Ecto neural progenitor cell (in vitro differentiated cells): Measurements from ENCODE around the gene RAPGEF3.

ENCODE experiments used
- DNase-seq: peaks from one replicate; pipeline ENCODE4 v3.0.0-alpha.2; 2018; ENCODE audit warnings: low spot score

RAPGEF3 gene

DNA sequence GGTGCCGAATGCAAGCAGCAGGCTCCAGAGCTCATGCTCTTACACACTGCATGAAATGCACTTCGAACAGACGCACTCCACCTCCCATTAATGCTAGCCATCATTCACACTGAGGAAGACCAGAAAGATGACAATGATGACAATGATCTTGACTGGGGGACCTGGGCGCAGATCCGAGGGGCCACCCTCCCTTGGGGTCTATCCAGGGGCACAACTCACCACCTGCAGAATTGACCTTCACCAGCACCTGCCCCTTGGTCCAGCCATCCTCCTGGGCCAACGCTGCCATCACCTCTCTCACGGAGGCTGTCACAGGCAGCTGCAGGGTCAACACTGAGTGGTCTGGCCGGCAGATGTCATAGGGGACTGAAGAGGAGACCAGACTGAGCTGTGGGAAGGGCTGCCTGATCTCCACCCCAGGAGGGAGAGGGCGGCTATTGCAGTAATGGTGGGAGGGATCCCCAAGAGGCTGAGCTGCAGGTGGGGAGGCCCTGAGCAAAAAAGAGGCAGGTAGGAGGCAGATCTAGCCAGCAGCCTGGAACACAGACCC, 15.3 kb downstream of the RAPGEF3 start:
- DNase-seq = no peak

DNA sequence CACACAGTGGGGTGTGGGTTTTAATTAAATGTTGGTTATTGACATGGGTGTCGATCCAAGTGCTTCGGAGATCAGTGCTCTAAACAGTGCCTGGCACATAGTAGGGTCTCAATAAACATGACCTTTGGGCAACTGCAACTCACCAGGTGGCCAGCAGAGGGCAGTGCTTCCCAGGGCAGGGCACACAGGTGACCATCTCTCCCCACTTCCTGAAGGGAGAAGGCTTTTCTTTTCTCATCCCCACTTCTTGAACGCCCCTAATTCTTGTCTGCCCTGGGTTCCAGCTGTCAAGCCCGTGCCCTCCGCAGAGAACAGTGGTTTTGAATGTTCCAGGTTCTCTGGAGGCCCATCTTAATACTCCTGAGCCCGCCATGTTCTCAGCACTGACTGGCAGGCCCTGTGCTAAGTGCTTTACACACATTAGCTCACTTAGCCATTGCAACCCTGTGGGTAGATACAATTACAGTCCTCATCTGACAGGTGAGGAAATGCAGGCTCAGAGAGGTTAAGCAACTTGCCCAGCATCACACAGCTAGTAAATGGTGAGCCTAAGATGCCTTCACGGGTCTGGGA, 16.3 kb downstream of the RAPGEF3 start:
- no peak for DNase-seq

DNA sequence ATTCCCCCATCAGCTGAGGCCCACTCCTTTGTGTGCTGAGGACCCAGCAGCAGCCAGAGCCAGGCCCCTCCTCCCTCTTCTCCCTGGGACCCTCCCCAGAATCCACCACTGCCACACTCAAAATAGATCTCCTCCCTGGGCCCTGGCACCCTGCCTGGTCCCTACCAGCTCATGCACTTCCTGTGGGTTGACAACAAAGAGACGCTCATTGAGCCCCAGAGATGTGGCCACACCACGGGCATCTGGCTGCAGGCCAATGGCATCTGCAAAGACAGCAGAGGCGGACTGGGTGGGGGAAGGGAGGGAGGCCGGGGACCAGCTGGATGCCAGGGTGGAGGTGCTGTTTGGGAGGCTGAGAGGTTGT, 17.4 kb downstream of the RAPGEF3 start:
- no peak for DNase-seq

DNA sequence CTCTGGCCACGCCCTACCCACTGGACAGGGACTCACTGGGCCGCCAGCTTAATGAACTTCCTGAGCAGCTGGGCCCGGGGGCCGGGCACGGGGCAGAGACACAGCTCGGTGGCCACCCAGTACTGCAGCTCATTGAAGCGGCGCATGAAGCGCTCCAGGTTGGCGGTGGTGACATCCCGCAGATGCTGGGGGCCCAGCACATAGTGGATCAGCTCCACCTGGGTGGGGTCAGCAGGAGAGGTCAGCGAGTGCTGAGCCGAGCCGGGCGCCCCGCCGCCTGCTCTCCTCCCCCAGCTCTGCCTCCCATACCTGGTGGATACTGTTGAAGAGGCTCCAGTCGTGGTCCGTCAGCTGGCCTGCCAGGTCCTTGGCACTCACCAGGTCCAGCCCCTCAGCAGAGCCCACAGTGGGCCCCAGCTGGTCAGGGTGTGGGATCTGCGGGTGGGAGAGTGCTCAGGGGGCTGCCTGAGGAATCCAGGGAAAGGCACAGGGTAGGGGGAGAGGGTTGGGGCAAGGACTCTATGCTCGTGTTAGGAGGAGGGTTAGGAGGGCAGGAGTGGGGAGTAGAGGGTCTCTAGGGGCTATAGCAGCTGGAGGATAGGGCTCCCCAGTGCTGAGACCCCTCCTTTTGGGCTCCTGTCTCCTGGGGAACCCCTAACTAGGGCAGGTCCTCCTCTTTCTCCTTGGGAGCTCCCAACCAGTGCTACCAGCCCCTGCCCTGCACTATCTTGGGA, 17.9 kb downstream of the RAPGEF3 start:
- DNase-seq = no peak

DNA sequence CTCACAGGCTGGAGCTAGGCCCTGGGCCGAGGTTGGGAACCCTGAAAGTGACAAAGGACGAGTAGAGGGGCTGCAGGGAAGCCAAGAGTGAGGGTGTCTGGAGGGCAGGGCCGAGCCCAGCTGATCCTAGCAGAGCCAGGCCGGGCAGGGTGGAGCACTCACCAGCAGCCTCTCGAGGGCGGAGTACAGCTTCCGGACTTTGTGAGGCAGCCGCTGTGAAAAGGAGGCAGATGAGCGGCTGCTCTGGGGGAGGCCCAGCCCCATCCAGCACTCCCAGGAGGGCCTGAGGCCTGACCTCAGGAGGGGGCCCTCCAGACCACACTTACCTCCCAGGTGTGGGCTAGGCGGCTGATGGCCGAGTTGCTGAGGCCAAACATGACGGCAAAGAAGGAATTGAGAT, 18.7 kb downstream of the RAPGEF3 start:
- DNase-seq = no peak

DNA sequence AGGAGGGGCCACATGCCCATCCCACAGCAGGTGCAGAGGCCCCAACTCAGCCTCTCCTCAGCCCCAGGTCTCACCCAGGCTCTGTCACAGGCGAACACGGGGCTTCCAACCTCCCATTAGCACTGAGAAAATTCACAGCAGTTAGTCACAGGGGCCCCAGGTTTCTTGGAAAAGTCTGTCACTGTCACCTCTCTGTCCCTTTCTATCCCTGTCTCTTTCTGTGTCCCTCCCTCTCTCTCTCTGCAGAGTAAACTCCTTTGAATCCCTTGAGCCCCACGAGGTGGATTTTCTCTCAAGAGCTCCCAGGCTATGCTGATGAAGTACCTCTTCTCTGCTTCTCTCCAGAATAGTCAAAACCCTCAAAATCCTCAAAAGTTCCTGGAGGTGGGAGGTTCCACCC, 19.4 kb downstream of the RAPGEF3 start:
- no peak for DNase-seq

DNA sequence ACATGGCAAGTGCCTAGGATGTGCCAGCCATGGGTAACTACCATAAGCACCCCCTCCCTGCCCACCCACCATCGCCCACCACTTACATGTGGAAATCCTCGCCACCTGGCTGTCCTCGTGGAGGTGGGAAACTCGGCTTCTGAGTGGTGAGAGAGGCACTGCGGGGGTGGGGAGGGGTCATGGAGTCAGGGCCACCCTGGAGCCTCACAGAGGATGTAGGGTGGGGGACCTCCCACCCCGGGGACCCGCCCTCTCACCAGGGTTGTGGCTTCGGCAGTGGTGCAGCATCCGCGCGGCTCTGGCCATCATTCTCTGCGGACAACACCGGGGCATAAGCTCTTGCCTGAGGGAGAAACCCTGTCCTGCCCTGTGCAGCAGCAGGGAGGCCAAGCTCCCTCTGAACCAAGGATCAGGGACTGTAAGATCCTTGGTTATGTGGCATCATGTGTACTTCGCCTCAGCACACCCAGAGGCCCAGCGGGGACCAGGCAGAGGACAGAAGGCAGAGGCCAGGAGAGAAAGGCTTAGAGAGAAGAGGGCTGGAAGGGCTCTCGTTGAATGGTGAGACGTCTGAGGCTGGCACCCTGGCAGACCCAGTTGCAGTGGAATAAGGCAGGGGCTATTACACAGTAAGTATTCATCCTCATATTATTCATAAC, 20.6 kb downstream of the RAPGEF3 start:
- DNase-seq = no peak

DNA sequence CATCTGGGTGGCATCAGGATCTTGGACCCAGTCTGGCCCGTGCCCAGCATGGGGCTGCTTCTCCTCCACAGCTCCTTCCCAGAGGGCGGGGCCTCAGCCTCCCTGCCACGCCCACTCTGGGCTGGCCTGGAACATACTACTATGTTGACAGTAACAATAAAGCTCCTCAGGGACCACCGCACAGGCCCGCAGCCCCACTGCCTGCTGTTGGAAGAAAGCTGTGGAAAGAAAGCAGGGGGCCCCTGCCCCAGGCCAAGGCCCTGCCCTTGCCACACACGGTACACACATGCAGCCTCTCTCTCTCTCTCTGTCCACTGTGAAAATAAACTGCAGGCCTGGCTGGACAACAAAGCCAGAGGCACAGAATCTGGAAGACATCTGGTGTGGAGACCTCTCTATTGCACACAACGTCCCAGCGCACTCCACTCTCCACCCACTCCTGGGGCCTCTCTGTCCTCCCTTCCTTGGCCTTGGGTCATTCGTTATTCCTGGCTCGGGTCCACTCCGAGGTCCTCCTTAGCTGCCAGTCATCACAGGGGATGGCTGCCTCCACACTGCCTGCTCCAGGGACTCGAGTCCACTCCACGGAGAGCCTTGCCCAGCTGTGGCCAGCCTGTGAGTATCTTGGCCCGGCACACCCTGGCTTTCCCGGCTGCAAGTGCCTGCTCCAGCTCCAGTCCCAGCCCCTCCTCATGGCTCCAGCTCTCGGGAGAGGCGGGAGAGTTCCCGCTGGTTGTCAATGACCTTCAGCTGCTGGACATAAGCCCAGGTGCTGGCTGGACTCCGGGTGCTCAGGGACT, 21.6 kb downstream of the RAPGEF3 start:
- DNase-seq = no peak

DNA sequence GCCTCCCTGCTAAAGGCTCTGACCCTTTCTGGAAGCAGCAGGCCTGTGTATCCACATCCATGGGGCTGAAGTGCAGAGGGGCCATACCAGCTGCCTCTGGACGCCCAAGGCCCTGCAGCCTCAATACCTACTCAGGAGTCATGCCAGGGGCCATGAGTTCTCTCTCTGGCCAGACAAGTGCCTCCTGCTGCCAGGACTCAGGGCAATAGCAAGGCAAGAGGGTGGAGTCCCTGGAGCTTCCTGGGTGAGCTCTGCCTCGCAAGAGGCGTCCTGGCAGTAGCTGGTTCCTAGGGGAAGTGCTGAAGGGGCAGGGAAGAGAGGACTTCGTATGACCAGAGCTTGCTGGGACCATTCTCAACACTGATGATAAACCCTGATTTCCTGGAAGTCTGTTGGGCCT, 22.5 kb downstream of the RAPGEF3 start:
- no peak for DNase-seq

DNA sequence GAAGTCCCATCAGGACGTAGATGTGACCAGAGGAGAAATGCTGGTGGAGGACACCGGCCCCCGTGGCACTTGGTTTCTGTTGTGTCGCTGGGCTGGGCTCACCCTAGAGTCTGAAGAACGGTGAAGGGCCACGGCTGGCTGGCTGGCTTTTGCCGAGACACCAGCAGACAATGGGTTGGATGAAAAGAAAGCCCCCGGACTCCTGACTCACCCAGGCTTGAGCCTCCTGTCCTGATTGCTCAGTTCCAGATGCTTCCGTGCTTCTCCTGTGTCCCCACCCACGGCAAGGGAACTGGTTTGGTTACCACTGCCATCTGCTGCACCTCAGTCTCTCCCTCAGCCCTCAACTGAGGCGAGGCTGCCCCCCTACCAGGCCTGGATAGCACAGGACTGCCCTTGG, 23.0 kb downstream of the RAPGEF3 start:
- no peak for DNase-seq

DNA sequence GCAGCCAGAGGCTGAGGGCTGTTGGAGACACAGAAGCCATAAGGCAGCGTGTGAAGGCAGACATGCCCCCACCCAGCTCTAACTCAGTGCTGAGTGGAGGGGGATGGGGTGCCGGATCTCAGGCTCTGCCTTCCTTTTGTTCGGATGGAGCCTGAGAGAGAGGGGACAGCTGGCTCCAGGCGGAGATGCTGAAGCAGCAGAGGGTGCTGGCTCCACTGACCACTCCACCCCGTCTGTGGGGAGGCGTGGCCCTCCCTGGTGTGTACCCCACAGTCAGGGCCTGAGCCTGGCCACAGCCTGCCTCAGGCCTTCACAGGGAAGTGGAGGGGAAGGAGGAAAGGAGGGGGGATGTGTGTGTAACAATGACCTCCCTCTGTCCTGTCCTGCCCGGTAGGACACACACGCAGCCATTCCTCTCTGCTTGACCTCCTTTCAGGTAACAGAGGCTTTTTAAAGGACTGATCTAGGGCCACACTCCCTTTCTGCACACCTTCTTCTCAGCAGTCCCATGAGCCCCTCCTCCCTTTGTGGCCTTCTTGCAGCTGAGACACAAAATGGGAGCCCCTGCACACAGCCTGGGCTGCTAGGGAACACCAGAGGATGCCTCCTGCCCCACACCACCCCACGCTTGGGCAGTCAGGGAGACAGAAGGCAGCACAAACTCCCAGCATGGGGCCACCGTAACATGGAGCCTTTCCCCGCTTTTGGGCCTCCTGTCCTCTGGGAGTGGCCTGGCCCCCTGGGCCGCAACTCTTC, 23.8 kb downstream of the RAPGEF3 start:
- no peak for DNase-seq

DNA sequence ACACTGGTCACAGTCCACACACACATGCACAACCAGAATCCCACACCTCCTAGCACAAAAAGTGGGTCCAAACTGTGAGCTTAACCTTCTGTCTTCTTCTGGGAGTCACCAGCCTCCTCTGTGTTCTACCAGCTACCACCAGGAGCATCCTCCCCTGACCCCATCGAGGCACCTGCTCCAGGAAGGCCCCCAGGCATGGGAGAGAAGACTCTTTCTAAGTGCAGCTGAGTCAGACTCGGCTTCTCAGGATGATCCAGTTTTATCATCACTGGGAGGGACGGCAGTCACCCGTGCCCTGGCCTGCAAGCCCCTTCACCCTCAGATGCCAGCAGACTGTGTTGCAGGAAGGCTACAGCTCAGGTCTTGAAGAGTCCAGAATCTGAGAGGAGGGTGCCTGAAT, 25.5 kb downstream of the RAPGEF3 start:
- no peak for DNase-seq

DNA sequence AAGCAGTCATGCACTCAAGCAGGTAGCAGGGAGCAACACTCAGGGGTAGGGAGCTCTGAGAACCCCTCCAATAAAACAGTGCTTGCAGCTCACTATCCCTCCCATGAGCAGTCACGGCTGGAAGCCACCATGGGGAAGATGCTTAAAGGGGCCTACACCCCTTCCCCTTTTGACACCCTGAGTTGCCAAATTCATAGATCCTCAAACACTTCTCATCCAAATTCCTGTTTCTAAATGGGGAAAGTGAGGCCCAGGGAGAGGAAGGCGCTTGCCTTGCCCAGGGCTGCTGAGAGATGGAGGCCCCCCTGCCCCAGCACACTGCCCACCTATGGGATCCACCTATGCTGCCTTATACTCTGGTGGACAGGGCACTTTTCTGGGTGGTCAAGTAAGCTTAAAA, 26.2 kb downstream of the RAPGEF3 start:
- no peak for DNase-seq

DNA sequence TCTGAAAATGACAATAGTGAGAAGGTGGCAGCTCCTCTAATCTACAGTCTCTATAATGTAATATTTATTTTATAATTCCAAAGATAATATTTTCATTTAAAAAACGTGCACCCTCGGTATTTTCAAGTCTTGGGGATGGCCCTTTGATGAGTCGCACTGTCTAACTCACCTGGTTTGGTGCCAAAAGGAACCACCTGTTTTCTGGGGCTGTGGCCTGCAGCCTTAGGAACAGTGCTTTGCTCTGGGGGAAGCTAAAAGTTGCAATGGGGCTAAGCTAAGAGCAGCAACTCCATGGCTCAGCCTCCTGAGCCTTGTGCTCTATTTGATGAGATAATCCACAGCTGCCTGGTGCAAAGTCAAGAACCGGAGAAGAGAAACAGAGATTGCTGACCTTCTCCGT, 27.0 kb downstream of the RAPGEF3 start:
- no peak for DNase-seq

DNA sequence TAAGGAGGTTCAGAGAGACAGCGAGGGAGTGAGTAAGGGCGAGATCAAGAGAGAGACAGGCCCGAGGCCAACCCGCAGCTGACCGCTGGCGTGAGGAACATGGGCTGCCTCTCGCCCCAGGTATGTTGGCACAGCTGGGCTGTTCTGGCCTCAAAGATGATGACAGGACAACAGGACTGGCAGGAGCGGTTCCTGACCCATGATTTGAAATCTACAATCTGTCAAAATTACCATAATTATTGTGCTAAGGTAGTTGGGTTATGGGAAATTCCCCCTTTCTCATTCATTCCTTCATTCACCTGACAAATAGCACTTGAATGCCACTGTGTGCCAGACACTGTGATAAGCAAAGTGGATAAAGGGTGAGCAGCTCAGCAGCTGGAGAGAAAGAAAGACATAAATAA, 28.3 kb downstream of the RAPGEF3 start:
- DNase-seq = no peak

DNA sequence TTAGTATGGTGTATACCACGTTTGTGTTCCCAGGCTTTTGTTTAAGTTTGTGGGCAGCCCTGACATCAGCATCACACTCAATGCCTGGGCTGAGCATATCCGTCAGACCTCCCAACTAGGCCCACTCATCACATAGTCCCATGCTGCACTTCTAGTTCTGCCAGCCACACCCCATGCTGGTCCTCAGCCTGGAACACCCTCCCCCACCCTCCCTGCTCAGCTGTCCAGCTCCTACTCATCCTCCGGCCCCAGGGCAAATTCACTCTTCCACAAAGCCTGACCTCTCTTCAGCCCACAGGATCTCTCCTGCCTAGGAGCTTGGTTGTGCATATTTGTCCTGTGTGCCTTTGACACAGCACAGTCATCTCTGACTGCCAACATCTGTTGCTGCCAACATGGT, 29.4 kb downstream of the RAPGEF3 start:
- no peak for DNase-seq

DNA sequence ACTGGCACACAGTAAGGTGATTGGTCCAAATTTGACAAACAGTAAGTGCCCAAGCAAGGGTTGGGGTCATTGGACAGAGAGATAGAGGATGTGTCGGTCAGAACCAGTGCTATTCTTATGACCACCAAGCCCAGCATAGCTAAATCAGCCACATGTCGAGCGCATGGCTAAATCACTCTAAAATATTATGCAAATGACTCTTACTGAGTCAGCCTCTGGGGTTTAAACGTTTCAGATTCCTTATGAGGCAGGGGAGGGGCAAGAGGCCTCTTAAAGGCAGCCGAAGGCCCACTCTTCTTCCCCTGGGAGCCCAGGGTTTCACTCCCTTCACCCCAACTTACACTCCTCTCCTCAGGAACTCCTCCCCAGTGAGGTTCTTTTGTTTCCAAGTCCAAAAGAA, 32.8 kb downstream of the RAPGEF3 start:
- no peak for DNase-seq

DNA sequence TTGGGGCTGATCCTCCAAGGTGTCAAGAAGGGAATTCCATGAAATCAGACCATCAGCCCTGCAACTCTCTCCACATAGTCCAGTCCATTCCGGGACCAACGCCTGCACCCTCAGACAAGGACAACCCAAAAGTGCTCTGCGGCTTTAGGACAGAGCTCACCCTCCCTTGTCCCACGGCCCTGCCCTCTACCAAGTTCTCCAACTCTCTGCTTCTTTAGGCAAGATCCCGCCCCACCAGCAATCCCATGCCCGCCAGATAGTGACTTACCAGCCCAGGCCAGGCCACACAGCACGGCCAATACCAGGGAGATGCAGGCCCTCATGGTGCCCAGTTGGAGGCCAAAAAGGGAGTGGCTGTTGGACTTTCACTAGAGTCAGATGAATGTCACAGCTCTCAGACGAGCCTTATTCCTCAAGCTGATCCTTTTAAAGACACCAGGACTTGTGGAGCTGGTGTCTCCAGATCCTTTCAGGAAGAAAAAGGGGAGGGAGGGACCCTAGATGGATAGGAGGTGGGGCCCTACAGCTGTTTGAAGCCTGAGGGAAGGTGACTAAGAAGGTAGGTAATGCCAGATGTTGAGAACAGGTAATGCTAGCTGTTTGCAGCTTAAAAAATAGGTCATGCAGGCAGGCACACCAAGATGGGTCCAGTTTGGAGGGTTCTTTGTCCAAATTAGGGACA, 33.4 kb downstream of the RAPGEF3 start, which contains the start of gene ENDOU:
TSS of gene ENDOU (minus strand) at position 400 of the 682 bp plus-strand sequence. CDS start at position 323, 77 bp downstream.
- DNase-seq = no peak

DNA sequence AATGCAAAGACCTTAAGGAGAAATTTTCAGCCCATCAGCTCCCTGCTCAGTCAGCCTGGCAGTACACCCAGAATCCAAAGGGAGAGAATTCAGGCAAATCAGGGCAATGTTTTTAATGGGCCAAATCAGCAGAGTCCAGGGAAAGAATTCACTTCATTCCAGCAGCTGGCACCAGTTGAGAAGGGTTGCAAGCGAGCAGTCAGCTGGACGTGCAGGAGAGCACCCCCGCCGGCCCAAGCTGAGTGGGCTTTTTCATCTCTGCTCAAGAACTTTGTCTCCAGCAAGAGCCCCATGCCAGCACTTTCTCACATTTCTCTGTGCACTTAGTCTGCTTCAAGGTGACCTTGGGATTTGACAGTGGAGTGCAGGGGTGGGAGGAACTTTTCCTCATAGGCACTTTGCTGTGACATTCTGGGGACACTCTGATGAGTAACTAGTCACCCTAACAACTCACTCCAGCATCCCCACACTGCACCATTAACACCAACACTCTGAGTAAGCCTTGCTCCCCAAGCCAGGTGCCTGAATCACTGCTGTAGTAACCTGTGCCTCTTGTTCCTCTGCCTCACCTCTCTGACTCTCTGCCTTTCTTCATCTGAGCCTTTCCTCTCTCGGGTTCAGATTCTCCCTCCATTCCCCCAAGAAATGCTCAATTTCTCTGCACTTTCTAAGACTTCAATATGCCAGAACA, 35.6 kb downstream of the RAPGEF3 start:
- no peak for DNase-seq

DNA sequence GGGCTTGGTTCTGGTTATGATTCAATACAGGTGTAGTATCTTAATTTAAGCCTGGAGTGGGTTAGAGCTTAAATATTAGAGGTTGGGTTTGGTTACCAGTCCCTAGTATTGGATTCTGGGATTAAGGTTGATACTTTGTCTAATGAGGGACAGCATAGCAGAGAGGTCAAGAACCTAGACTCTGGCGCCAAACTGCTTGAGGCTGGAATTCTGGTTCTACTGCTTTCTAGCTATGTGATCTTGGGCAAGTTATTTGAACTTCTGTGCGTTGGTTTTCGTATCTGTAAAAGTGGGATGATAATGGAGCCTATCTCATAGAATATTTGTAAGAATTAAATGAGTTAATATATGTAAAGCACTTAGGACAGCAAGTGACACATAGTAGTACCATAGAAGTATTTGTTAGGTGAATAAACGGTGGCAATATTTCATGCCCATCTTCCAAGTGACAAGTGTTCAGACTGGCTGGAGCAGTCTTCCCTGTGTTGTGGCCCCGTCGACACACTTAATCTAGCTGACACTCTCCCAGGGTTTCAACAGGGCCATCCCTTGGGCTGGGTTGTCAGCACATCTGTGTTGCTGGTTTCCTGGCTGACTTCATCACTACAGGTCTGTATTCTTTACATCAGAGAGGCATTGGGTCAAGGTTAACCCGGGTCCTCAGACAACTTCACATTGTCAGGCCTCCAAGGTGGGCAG, 36.4 kb downstream of the RAPGEF3 start:
- no peak for DNase-seq
